NCI-H69 (cell line): ENCODE results near the gene C11orf68.
"Not testable (repeated sequence)": the region's sequence is repeated elsewhere in the genome, so short reads cannot be mapped to it uniquely, and the experiment has no call there.

ENCODE experiments used
- DNase-seq: peaks from one replicate; lab custom pipeline; 2025; lab: John Stamatoyannopoulos, UW

Gene C11orf68

GRCh38 chr11:65918211-65919140 lies at the start of gene C11orf68:
C11orf68 (minus strand) TSS chr11:65919062; CDS start chr11:65919031, 31 bp downstream.
- peak; percentile 76 for DNase-seq

GRCh38 chr11:65967329-65967934 lies 48.6 kb upstream of the C11orf68 start:
- no peak for DNase-seq

GRCh38 chr11:65965986-65966762 lies 47.3 kb upstream of the C11orf68 start:
- no peak for DNase-seq

GRCh38 chr11:65964906-65965305 lies 46.0 kb upstream of the C11orf68 start:
- DNase-seq, result no peak

- DNase-seq, result no peak
Observed at GRCh38 chr11:65962141-65962564, 43.3 kb upstream of the C11orf68 start.

GRCh38 chr11:65961267-65962140 lies 42.6 kb upstream of the C11orf68 start, which contains the start of gene SART1:
SART1 (plus strand) TSS chr11:65961734; CDS start chr11:65961781, 47 bp downstream.
- peak; percentile 99 for DNase-seq

GRCh38 chr11:65960824-65961266 lies 42.0 kb upstream of the C11orf68 start:
- DNase-seq, result peak; percentile 29

GRCh38 chr11:65958774-65959420 lies 40.0 kb upstream of the C11orf68 start:
- DNase-seq, result no peak

GRCh38 chr11:65958291-65958690 lies 39.4 kb upstream of the C11orf68 start:
- DNase-seq, result no peak

- no peak for DNase-seq
Observed at GRCh38 chr11:65954771-65955170, 35.9 kb upstream of the C11orf68 start.

- no peak for DNase-seq
Observed at GRCh38 chr11:65953471-65953870, 34.6 kb upstream of the C11orf68 start.

- peak; percentile 10 for DNase-seq
Observed at GRCh38 chr11:65952052-65952521, 33.2 kb upstream of the C11orf68 start.

GRCh38 chr11:65951641-65952040 lies 32.8 kb upstream of the C11orf68 start:
- DNase-seq, result not testable (repeated sequence)

- not testable (repeated sequence) for DNase-seq
Observed at GRCh38 chr11:65950711-65951110, 31.8 kb upstream of the C11orf68 start.

GRCh38 chr11:65947603-65948125 lies 28.8 kb upstream of the C11orf68 start:
- DNase-seq, result no peak

- DNase-seq, result no peak
Observed at GRCh38 chr11:65947133-65947532, 28.3 kb upstream of the C11orf68 start.

- DNase-seq, result no peak
Observed at GRCh38 chr11:65946655-65947054, 27.8 kb upstream of the C11orf68 start.

GRCh38 chr11:65945941-65946558 lies 27.2 kb upstream of the C11orf68 start:
- DNase-seq, result no peak

- no peak for DNase-seq
Observed at GRCh38 chr11:65945430-65945911, 26.6 kb upstream of the C11orf68 start, which contains the start of gene TSGA10IP. TSGA10IP (plus strand) TSS chr11:65945480; CDS start chr11:65945676, 196 bp downstream.
